ENCODE results near the gene ANO2.

The ANO2 gene

DNA sequence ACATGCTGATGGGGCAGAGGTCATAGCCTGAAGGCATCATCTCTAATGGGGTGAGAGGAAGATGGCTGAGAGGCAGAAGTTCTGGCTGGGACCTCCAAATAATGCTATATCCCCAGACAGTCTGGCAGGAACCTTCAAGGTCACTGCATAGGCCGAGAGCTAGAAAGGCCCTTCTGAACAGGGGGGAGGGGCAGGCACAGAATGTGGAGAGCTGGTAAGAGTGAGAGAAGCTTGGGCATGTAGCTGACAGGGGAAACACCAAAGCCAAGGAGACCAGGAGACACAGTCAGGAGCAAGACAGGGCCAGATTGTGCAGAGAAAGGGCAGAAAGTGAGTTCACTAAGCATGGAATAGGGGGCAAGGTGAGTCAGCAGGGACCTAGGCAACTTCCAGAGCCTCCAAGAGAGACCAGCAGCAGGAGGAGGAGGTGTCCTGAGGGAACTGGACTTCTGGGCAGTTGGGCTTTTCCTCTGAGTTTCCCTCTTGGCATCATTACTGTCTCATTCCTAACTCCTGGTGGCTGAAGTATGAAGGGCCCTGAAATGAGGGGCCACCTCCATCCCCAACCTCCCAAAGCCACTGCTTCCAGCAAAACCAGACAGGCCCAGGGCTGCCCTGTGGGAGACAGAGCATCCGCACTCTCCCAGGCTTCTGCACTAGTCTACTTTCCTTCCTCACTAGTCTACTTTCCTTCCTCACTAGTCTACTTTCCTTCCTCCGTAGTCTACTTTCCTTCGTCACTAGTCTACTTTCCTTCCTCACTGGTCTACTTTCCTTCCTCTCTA, 17.1 kb downstream of the ANO2 start:
- DNase-seq (ENCODE audit: extremely low read depth, low read depth): no peak
- no peak overlapping the region for H3K4me3 ChIP-seq (replicated peaks; ENCODE audit: low read depth, low read length)
- TF ChIP-seq CTCF (IDR thresholded peaks at IDR 0.05; ENCODE audit: low read depth, low read length, missing control alignments): no peak

DNA sequence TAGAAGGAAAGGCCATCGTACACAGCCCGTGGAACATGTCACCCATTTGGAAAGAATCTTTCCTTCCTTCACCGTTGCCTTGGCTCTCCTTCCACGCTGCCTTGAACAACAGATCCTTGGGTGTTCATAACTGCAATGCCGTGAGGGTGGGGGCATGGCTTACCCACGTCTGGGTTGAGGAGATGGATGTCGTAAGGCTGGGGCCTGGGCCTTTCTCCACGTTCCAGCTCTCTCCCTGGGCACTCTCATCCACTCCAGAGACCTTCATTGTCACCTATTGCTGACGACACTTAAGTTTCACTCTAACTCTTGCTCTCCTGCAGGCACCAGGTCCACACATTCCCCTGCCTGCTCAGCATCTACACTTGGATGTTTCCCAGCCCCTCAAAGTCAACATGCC, 19.4 kb downstream of the ANO2 start:
- no peak for DNase-seq (ENCODE audit: extremely low read depth, low read depth)
- TF ChIP-seq CTCF (IDR thresholded peaks at IDR 0.05; ENCODE audit: low read depth, low read length, missing control alignments): no peak
- no peak overlapping the region for H3K4me3 ChIP-seq (replicated peaks; ENCODE audit: low read depth, low read length)

- no peak for DNase-seq (ENCODE audit: extremely low read depth, low read depth)
- TF ChIP-seq CTCF (IDR thresholded peaks at IDR 0.05; ENCODE audit: low read depth, low read length, missing control alignments): no peak
- H3K4me3 ChIP-seq (replicated peaks; ENCODE audit: low read depth, low read length): no peak overlapping the region
These were observed 20.7 kb downstream of the ANO2 start for GRCh38 chr12:5924342-5924741.

- no peak overlapping the region for H3K4me3 ChIP-seq (replicated peaks; ENCODE audit: low read depth, low read length)
- no peak for TF ChIP-seq CTCF (IDR thresholded peaks at IDR 0.05; ENCODE audit: low read depth, low read length, missing control alignments)
- DNase-seq (ENCODE audit: extremely low read depth, low read depth): no peak
These were observed 21.3 kb downstream of the ANO2 start for GRCh38 chr12:5923751-5924150.

- DNase-seq (ENCODE audit: extremely low read depth, low read depth): no peak
- TF ChIP-seq CTCF (IDR thresholded peaks at IDR 0.05; ENCODE audit: low read depth, low read length, missing control alignments): no peak
- no peak overlapping the region for H3K4me3 ChIP-seq (replicated peaks; ENCODE audit: low read depth, low read length)
These were observed 21.9 kb downstream of the ANO2 start for GRCh38 chr12:5923043-5923605.

- no peak overlapping the region for H3K4me3 ChIP-seq (replicated peaks; ENCODE audit: low read depth, low read length)
- no peak for TF ChIP-seq CTCF (IDR thresholded peaks at IDR 0.05; ENCODE audit: low read depth, low read length, missing control alignments)
- no peak for DNase-seq (ENCODE audit: extremely low read depth, low read depth)
These were observed 22.8 kb downstream of the ANO2 start for GRCh38 chr12:5921966-5922899.
